Stimulated activated CD8-positive, alpha-beta memory T cell treated with anti-CD3 and anti-CD28 coated beads, Interleukin-12 subunit alpha, Interleukin-12 subunit beta, amount 100 ng/mL, for 4 hours (primary cell): ENCODE measurements around the gene AMPD2.

Source experiments
- DNase-seq: peaks from one replicate; pipeline ENCODE4 v3.0.0-alpha.2; 2020; ENCODE audit warnings: low read depth

Gene AMPD2

DNA sequence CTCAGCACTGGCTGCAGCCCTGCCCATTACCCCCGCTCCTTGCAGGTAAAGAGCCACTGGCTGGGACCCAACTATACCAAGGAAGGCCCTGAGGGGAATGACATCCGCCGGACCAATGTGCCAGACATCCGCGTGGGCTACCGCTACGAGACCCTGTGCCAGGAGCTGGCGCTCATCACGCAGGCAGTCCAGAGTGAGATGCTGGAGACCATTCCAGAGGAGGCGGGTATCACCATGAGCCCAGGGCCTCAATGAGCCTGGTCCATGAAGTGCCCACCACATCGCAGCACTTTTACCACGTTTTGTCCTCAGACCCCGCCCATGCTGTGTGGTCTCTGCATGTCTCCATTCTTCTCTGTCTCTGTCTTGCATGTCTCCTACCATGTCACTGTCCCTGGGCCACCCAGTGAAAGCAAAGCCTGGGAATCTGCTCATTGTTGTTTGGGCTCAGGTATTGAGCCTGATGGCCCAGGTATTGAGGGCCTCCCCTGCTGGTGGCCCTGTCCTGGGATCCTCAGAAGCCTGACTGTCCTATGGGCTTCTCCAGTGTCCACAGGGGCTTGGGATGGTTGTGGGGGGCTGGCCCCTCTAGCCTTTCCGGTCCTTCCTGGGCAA, 11.4 kb downstream of the AMPD2 start:
- no peak for DNase-seq

DNA sequence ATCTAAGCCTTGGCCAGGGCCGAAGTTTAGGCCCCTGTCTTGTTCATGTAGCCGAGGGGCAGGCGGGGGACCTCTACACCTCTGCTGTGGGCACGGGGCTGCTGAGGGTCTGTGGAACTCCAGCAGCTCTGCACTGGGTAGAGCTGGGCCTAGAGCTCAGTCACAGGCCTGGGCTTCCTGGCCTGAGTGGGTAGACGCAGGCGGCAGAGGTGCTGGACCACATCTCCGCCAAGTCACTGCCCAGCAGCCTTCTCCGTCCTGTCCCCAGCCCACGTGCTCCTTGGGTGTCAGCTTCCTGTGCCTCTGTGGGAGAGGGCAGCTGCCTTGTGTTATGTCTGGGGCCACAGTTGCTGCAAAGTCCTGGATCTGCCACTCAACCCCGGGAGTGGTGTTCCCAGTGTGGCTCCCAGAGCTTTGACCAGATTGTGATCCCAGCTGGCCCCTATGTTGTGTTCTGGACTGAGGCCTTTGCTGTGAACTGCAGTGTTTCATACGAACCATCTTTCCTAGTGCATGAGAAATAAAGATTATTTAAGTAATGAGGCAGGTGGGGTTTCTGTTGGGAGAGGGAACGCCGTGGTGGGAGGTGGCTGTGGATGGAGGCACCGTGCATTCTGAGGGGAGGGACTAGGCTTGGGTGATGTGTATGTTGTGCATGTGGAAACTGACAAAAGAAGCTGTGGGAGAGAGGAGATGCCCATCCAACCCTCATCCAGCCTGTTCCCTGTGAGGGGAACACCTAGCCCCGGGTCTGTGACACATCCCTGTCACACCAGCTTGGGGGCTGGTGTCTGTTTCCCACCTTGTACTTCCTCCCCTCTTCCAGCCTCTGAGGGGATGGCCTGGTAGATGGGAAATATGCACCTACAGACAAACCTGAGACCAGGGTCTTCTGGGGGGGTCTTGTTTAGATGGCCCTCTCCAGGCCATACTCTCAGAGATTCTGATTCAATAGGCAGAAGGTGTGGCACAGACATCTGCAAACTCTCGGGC, 12.2 kb downstream of the AMPD2 start:
- no peak for DNase-seq

DNA sequence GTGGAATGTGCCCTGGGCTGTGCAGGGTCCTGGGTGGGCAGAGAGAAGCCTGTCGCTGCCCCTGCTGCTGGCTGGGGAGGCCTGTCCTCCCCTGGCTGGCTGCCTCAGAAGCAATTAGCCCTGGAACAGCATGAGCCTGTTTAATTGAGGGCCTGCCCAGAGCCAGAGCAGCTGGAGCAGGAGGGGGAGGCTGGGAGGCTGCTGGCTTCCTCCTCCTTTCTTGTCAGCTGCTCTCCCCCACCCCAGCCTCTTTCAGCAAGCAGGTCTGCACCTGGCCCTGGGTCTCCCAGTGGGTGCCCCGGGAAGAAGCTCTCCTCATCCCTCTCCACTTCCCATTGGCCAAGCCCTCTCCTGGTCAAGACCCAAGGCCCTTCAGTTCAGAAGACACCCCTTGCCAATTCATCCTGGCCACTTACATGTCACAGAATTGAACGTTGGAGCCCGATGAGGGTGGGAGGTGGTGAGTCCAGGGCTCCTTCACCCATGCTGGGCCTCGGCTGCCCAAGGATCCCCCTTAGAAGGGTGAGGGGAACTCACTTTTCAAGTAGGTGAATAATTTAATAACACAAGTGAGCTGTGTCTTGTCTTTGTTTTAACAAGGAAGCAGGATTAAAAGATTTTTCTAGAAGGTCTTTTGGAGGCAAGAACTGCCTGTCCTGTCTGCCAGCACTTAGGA, 13.2 kb downstream of the AMPD2 start:
- no peak for DNase-seq

DNA sequence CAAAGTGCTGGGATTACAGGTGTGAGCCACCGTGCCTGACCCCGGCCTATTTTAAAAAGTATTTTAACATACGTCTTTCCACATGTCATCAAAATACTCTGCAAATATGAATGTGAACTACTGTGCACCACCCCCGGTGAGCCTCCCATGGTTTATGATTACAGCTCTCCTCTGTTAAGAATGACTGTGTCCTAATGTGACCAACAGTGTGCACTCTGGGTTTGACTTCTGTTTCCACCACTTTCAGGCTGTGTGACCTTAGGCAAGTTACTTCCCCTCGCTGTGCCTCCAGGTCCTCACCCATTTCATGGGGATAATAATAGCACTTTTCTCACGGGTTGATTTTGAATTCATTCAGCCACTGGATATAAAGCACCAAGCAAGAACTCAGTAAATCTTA, 14.7 kb downstream of the AMPD2 start:
- DNase-seq, result no peak

DNA sequence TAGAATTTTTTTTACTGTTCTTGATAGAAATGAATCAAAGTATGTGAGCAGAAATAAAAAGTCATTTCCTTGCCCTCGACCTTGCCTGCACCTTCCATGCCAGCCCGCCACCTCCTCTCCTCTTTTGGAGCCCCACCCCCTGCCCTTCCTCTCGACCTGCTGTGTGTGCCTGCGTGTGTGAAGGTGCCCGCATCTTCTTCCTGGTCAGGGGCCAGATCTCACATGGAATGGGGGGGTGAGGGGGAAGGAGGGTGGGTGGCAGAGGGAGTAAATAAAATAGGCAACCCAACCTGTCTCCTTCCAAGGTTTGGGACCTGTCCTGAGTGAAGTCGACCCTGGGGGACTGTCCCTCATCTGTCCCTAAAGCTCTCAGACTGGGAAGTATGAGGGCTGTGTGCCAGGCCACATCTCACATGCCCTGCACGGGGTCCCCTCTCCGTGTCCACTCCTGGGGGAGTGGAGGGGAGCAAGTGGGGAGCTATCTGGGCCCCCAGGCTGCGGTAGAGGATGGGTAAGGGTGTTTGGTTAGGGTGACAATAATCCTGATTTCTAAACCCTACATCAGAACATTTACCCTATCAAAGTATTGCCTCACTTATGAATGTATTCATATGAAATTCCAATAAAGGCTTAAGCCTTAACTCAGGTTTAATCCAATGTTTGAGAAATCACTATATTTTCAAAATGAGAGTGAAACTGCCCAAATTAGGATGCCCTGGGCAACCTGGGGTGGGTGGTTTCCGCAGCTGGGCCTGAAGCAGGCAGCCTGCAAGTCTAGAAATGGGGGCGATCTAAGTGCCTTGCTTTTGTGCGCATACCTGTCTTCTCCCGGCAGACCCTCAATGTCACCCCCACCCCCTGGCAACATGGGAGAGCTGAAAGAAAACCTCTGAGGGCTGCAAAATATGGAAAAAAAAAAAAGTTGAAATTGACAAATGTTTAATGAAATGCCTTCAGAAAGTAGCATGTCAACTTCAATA, 15.4 kb downstream of the AMPD2 start:
- no peak for DNase-seq

DNA sequence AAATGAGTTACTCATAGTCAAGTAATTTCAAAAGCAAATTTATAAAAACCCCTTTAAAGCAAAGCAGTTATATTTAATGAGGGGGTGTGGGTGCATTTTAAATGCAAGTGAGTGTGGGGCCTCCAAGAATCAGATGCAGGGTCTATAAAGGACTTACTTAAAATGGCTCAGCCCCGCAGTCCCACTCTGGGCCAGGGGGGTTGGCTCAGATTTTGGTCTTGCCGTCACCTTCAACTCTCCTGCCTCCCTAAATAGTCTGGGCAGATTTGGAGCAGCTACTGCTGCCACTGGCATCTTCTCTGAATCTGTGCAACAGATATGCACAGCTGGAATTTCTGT, 16.2 kb downstream of the AMPD2 start:
- DNase-seq, result no peak

DNA sequence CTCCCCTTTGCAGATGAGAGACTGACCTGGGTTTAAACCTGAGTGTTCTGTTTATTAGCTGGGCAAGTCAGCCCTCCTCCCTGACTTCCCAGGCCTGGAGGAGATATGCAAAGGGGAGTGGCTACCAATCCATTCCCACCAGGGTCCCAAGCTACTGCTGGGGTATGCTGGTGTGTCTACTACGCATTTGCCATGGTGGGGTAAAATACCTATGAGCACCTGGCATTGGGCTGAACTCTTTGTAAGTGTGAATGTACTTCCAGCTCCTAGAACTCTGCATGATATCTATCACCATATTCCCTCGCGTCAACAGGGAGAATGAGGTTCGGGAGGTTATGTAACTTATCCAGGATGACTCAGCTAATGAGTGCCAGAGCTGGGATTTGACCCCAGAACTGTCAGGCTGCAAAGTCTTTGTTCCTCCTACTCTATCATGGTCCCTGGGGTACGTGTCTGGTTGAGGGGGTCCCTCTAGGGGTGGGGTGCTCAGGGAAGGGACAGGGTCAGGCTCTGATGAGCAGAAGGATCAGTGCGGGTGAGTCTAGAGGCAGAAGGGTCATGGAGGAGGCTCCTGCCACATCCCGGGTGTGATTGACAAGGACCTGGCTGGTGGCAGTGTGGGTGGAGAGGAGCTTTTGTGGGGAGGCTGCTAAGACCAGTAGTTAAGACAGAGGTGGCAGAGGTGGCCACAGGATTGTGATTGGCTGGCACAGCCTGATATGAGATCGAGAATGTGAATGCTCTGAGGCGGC, 16.7 kb downstream of the AMPD2 start:
- DNase-seq, result no peak

DNA sequence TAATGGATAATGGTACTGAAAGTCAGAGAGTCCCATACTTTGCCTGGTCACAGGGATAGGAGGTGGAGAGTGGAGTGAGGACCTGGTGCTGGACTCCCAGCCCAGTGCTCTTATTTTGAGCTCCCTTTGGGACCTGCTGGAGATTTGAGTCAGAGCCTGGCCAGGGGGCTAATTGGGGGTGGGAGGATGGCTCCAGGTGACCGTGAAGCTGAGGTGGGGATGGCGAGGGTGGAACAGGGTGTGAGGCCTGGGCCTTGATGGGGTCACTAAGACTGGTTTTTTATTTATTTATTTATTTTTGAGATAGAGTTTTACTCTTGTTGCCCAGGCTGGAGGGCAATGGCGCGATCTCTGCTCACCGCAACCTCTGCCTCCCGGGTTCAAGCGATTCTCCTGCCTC, 17.8 kb downstream of the AMPD2 start:
- no peak for DNase-seq

DNA sequence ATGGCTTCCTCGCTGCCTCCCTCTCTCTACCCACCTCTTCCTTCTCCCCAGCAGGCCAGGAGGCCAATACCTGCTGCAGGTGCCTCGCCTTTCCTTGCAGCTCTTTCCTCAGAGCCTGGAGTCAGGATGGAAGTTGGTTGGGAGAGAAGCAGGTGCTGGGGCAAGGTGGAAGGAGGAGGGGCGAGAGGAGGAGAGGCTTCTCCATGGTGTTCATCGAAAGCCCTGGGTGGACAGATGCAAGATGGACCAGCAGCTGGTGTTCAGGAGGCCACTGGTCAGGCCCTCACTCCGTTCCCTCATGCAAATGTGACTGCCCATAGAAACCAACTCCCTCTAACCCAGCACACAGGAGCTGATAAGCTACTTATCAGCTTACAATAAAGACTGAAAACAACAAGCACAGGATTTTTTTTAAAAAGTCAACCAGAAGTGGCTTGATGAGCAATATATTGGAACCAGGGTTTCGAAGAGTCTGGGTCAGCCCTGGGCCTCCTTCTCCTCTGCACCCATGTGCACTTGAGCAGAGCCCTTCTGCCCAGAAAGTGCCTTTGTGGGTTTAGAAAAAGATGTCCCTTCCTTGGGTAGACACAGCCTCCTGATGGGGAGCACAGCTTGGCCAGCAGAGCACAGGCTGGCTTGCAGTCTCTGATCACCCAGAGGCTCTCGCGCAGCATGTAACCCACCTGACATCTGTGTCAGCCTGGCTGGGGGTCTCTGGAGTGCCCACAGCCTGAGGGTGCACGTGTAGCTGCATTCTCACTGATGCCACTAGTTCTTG, 19.6 kb downstream of the AMPD2 start:
- no peak for DNase-seq

DNA sequence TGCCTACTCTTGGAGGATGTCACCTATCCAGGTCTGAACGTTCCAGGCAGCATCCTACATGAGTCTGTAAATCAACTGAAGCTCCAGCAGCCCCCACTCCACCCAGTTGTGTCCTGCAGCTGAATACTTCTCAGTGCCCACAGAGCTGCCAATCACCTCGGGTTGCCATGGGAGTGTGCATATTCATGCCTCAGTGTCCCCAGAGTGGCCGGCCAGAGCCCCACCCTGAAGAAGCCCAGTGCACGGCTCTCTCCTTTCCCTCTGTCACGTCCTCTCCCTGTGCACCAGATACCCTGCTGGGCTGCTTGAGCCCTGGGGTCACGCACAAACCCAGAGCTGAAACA, 20.2 kb downstream of the AMPD2 start:
- no peak for DNase-seq

DNA sequence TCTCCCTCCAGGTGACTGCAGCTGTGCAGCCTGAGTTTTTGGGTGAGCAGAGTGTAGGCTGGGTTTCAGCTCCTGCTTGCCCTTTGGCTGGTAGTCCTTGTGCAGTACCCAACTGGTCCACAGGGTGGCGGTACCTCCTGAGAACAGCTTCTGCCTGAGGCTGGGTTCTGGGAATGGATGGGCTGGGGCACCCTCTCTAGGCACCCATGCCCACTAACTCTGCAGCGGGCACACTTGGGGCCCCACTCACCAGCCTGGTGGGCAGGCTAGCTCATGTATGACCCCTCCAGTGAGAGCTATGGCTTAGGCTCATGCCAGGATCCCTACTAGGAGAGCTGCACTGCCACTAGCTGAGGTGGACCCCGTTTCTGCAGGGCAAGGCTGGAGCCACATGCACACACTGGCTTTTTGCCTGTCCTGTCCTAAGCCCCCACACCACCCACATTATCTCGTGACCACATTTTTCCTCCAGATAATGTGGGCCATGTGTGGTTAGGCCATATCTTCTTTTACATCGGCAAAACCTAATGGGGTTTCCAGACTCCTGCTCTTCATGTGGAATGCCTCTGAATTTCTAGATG, 20.7 kb downstream of the AMPD2 start:
- DNase-seq, result peak; percentile 70

DNA sequence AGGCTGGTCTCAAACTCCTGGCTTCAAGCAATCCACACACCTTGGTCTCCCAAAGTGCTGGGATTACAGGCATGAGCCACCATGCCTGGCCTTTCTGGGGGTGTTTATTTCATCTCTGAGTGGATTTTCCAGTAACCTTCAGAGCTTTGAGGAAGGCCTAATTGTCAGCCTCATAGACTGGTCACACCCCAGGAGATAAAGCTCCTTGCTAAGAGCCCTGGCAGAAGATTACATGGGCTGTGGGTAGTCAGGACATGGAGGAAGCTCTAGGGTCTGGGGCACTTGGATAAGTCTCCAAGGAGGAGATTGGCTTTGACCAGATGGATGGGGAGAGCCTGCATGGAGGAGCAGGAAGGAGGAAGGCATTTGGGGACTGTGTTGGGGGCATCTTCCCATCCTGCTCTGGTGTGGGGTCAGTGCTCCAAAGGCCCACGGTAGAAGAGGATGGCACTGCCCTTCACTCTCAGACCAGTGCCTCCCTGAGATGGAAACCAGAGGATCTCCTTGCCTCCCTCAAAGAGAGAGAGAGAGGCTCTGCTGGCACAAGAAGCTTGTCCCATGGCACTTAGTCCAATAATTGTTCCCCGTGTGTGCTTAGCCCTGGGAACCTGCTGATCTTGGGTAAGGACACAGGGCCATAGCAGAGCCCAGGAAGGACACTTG, 21.6 kb downstream of the AMPD2 start:
- no peak for DNase-seq

DNA sequence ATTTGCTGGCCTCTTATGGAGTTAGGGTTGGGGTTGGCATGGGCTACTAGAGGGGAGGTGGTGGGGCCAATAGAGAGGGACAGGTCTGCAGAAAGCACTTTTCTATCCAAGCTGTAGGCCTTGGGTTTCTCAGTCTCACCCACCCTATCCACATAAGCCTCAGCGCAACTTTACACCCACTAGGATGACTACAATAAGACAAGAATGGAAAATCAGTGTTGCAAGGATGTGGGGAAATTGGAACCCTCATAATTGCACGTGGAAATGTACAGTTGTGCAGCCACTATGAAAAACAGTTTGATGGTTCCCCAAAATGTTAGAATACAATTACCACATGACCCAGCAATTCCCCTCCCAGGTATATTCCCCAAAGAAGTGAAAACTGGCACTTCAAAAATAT, 22.2 kb downstream of the AMPD2 start:
- DNase-seq, result no peak

DNA sequence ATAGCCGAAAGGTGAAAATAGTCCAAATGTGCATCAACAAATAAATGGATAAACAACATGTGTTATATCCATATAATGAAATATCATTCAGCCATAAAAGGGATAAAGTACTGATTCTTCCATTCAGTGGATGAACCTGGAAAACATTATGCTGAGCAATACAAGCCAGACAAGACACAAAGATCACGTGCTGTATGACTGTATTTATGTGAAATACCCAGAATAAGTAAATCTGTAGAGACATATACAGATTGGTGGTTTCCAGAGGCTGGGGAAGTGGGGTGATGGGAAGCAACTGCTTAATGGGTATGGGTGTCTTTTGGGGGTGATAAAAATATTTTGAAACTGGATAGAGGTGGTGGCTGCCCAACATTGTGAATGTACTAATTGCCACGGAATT, 23.0 kb downstream of the AMPD2 start:
- no peak for DNase-seq

DNA sequence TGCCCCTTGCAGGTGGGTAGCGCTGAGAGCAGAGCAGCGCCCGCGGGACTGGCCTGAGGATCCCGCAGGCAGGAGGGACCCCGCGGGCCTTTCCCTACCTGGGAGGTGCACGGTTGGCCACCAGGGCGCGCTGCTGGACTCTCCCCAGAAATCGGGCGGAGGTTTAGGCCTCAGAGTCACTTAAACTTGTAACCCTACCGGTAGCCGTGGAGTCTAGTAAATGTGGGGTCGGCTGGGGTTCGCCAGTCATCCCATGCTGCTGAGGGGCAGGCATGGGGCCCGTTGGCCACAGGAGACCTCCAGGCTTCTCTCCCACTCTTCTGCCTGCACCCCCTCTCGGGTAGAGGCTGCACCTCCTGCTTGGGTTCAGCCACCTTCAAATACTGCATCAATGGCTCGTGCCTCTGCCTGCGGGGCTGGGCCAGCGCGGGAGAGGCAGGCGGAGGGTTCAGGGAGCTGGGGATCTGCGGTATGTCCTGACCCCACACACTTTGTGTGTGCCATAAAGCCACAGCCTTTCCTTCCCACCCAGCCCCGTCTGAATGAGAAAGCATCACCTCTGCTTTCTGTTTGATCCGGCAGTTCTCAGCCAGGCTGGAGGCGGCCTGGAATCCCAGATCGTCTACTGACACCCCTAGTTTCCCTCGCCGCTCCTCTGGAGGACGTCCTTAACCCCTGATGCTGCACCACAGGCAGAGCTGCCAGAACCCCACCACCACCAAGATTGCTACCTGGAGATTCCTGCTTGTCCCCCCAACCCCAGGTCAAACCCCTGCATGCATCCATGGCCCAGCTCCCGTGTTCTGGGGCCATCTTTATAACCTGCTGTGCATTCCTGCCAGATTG, 24.0 kb downstream of the AMPD2 start:
- DNase-seq, result peak; percentile 69

DNA sequence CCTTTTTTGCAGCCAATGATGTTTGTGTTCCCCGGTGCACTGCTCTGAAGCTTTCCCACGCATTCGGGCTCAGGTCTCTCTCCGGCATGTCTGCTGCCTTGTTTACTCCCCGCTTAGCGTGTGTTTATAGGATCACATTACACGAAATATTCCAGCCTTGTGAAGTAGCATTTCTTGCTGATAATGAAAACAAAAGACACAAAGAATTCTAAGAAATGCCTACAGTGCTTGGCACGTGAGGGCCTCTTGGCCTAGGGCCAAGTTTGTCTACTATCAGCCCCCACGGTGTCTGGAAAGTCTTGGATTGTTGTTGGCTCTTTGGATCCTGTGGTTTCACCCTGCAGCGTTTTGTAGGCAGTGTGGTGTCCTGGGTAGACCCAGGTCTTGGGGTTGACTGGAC, 25.0 kb downstream of the AMPD2 start:
- no peak for DNase-seq

DNA sequence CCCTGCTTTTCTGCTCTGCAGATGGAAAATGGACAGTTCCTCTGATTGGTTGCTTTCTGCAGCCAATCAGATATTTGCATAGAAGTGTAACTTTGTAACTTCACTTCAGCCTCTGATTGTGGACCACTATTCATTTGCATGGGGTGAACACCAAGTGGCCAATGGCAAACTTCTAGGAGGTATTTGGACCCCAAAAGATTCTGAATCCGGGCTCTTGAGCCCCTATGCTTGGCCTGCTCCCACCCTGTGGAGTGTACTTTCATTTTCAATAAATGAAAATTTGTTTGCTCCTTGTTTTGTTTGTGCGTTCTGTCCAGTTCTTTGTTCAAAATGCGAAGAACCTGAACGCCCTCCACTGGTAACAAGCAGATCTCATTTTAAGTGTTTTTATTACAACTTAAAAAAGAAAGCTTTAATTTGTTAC, 29.9 kb downstream of the AMPD2 start:
- no peak for DNase-seq

DNA sequence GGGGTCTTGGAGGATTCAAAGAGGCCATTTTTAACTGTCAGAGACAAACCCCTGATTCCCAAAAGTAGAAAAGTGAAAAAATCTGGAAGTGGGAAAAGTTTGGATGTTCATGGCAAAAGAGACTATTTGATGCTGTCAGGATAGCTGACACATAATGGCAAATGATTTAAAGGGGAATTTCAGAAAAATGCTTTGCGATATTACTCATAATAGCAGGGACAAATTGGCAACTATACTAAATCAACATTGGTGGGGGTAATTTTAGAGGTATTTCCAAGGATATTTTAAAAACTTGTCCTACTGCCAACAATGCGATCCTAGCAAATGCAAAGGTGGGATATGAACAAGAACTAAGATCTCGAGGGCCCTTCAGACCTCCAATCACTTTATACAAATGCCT, 31.0 kb downstream of the AMPD2 start:
- no peak for DNase-seq

DNA sequence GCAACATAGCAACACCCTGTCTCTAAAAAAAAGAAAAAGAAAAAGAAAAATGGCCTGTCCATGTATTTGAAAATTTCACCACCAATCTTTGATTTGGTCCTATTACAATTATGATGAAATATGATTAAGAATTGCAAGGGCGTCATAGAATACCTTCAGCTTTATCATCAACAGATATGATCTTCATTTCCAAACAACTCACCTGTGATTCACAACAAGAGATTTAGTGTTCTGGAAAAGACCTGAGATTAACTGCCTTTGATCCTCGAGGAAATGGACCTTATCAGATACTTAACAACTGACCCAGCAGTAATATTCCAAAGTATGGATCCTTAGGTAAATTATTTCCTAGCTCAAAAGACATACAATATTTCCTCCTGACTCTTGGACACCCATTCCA, 32.8 kb downstream of the AMPD2 start:
- DNase-seq, result no peak
